Activated CD4-positive, alpha-beta T cell treated with anti-CD3 and anti-CD28 coated beads for 48 hours (primary cell): Measurements from ENCODE around the gene LRCH1.
A peak's percentile ranks its signal among the peaks of the same experiment; 100 is the strongest.

ENCODE experiments used
- DNase-seq: peaks from one replicate; pipeline ENCODE4 v3.0.0-alpha.2; 2020

Gene LRCH1

GRCh38 chr13:46536341-46536740 lies 16.6 kb upstream of the LRCH1 start:
- no peak for DNase-seq

- no peak for DNase-seq
These were observed 13.7 kb upstream of the LRCH1 start for GRCh38 chr13:46539231-46539630.

- no peak for DNase-seq
These were observed 11.8 kb upstream of the LRCH1 start for GRCh38 chr13:46541210-46541609.

GRCh38 chr13:46542833-46543232 lies 10.1 kb upstream of the LRCH1 start:
- no peak for DNase-seq

GRCh38 chr13:46543287-46543686 lies 9.7 kb upstream of the LRCH1 start:
- no peak for DNase-seq

GRCh38 chr13:46544208-46544607 lies 8.8 kb upstream of the LRCH1 start:
- DNase-seq = no peak

- DNase-seq = no peak
These were observed 8.2 kb upstream of the LRCH1 start for GRCh38 chr13:46544811-46545210.

GRCh38 chr13:46546084-46546768 lies 6.7 kb upstream of the LRCH1 start:
- no peak for DNase-seq

GRCh38 chr13:46550822-46551221 lies 2.1 kb upstream of the LRCH1 start:
- DNase-seq = no peak

GRCh38 chr13:46551410-46552302 lies 1.3 kb upstream of the LRCH1 start:
- peak; percentile 78 for DNase-seq

GRCh38 chr13:46552303-46552682 lies 677 bp upstream of the LRCH1 start:
- no peak for DNase-seq

GRCh38 chr13:46553521-46553885 lies 533 bp downstream of the LRCH1 start:
- no peak for DNase-seq

GRCh38 chr13:46553886-46554858 lies 1.2 kb downstream of the LRCH1 start:
- peak; percentile 78 for DNase-seq

GRCh38 chr13:46554951-46555350 lies 2.0 kb downstream of the LRCH1 start:
- DNase-seq = no peak

- DNase-seq = no peak
These were observed 2.9 kb downstream of the LRCH1 start for GRCh38 chr13:46555722-46556417.

- DNase-seq = no peak
These were observed 3.4 kb downstream of the LRCH1 start for GRCh38 chr13:46556418-46556779.

GRCh38 chr13:46559272-46559805 lies 6.4 kb downstream of the LRCH1 start:
- no peak for DNase-seq

- DNase-seq = no peak
These were observed 7.8 kb downstream of the LRCH1 start for GRCh38 chr13:46560778-46561177.

- no peak for DNase-seq
These were observed 8.3 kb downstream of the LRCH1 start for GRCh38 chr13:46561286-46561685.

GRCh38 chr13:46561691-46562090 lies 8.7 kb downstream of the LRCH1 start:
- no peak for DNase-seq

GRCh38 chr13:46562152-46562551 lies 9.2 kb downstream of the LRCH1 start:
- no peak for DNase-seq

GRCh38 chr13:46562581-46562980 lies 9.6 kb downstream of the LRCH1 start:
- DNase-seq = no peak
